Eye (tissue), 1 donor: ENCODE measurements around the gene SMYD3.
"Not testable (repeated sequence)": the region's sequence is repeated elsewhere in the genome, so short reads cannot be mapped to it uniquely, and the experiment has no call there.

Source experiments
- DNase-seq: peaks from one replicate; pipeline ENCODE4 v3.0.0-alpha.2; 2015

The SMYD3 gene

DNA sequence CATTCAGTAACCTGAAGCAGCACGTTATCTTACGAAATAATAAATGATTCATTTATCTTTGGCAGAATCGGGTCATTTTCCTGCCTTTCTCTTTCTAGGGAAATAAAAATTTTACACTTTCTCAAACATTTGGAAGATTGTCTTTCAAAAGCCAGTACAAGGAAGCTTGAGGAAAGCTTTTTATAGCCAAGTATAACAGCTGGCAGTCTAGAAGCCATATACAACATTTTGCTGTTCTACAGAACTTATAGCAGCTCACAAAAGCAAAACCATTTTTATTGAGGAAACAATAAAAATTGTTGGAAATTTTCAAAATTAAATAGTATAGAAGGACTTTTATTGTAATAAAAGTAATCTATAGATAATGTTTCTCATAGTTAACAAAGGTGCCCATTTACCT lies 448.6 kb downstream of the SMYD3 start:
- no peak for DNase-seq

DNA sequence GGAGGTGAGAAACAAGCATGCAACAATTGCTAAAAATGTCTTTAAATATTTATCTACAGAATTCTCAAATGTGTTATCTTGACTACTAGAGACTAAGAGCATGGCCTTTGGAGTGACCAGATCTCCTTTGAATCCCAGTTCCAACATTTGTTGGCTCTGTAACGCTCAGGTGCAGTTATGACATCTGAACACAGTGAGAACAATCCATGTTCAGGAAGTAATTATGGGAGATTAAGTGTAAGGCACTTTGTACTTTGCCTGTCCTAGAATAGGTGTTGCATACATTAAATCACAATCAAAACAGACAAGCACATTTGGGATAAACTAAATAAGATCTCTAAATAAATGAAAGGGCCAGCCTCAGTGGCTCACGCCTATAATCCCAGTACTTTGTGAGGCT lies 454.5 kb downstream of the SMYD3 start:
- DNase-seq: no peak

DNA sequence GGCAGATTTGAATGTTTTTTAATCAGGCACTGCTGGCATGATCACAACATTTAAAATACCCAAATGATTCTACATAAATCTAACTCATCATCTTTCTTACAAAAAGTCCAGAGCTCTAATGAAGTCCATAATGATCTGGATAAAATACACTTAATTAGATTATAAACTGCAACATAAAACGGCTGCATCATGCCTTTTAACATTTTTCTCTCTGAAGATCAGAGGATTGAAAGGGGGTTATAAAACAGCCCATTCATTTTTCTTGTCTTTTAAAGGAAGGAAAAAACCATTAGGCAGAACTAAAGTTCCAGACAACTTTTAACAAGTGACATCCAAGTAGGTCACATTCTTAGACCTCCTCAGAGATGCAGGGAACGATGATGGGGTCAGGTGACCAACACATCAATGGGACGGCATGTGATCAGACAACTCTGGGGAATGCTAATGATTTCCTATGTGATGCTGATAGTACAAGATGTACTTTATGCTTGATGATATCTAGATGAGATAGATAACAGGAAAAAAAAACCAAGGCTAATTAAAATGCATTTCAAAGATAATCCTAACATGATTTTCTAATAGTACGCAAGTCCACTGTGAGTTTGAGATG lies 455.1 kb downstream of the SMYD3 start:
- DNase-seq: no peak

DNA sequence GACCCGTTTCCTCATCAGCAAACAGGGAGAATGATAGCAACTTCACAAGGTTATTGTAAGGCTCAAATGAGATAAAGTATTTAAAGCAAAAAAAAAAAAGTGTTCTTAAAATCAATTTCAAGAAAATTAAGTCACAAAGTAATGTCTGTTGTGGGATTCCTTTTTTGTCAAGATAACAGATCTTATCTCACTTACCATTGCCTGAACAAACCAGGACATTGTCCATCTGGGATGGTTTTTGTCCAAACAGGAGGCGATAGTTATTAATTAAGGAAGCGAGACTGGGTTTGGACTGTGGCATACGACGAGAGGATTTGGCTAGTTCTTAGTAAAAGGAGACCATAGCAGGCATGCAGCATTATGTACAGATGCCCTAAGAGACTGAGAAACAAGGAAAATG lies 458.4 kb downstream of the SMYD3 start:
- DNase-seq: no peak

DNA sequence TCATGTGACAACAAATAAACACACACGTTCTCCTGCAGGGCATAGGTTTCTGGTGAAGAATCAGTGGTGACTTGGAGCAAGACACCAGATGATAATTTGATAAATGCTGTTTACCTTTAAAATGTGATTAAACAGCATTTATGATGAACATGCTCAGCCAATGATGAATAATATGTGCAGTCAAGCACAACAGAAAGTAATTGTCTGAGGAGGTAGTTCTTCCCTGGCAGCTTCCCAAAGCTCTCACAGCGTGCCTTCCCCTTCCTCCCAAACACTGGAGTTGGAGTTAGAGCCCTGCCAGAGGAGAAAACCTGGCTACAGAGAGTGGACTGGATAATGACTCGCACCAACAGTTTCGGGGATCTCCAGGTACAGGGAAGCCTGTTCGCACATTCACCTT lies 463.5 kb downstream of the SMYD3 start:
- DNase-seq: peak; percentile 71

DNA sequence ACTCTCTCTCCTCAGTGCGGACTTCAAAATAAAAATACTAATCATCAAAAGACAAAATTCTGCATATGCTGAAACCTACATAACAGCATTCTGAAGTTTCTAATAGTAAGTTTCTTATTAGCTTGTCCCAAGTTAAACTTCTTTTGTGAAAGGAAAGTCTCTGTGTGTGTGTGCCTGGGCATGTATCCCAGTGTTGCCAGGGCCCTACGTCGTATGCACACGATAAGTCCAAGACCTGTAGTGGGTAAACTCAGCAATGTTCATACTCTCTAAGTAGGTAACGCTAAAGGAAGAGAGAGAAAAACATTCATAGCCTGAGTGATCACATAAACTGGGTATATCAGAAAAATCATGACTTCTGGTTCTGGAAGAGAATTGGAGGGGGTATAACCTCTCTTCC lies 465.7 kb downstream of the SMYD3 start:
- no peak for DNase-seq

DNA sequence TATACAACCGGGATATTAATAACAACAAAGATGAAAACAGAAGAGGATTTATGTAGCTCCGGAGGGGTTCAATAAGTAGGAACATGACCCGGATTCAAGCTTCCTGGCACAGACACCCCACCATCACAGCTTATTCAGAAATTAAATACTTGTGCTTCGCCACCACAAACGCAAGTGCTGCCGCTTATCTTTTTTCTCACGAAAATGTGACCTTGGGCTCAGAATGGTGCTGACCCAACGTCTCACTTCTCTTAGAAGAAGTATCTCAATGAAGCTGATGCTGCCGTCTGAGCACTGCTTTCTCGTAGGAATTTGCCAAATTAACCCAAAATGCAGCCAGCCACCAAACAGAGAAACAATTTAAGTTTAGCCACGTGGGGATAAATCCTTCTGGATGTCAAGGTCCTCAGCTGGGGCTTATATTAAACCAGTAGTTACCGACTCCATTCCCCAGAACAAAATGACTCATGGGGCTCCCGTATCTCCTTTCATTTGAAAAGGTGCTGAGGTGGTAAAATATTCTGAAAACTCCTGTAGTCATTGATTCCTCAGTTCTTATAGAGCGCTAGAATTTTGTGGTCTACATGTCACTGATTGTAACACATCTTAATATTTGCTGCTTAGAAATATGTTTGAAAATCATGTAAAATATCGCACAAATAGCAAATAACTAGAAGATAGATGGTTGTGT lies 466.7 kb downstream of the SMYD3 start:
- DNase-seq: no peak

DNA sequence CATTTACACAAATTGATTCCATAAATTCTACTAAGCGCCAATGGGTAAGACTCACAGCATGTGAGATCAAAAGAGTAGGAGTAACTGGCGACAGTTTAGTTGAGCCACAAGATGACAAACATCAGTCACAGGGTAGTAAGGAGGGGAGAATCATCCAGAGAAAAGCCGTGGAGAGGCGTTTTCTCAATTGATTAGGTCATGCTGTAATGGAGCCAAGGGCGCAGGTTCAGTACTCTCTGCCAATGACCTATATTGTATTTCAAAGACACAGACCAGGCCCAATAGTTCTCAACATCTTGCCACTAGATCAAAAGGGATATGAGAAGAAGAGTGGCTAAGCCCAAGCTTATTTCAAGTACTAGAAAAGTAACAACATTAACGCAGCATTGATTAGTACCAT lies 467.5 kb downstream of the SMYD3 start:
- no peak for DNase-seq

DNA sequence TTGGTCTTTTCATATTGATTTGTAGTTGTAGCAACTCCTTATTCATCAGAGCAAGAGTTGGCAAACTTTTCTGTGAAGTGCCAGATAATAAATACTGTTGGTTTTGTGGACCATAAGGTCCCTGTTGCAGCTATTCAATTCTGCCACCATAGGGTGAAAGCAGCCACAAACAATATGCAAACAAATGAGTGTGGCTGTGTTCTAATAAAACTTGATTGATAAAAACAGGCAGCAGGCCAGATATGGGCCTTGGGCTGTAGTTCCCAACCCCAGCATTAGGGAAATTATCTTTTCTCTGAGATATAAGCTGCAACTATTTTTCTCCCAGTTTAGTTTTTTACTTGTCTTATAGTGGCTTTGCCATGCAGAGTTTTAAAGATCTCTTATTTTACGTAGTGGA lies 469.2 kb downstream of the SMYD3 start:
- no peak for DNase-seq

DNA sequence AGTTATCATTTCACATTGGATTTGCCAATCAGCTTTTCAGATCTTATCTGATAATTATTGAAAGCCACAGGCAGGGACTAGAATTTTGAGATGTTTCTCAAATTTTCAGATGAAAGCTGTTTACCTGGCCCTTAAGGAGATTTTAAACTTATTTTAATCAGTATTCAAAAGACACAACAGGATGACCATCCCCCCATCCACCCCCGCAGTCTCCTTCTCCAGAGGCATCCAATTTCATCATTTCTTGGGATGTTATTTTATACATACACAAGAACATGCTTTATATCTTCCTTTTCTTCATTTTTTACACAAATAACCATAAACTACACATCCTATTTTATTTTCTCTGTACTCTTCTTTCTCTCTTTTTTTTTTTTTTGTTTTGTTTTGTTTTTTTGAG lies 470.9 kb downstream of the SMYD3 start:
- no peak for DNase-seq

DNA sequence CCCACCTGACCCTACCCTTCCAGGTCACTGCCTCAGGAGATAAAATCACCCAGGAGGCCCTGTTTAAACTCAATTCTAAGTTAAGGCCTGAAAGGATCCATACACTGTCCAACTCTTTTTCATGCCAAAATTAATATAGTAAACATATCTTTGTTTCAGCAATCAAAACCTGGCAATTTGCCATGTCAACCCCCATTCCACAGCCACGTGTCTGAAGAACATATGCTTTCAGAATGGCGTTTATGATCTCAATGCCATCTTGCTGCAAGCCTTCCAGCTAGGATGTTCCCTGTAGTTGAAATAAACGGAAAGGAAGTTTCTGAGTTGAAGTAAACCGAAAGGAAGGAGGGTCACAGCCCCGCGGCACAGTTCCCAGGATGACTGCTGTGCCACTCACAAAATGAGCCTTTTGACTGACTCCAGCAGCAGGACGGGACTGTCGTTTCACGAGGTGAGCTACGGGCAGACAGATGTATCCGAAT lies 472.0 kb downstream of the SMYD3 start:
- peak; percentile 66 for DNase-seq

DNA sequence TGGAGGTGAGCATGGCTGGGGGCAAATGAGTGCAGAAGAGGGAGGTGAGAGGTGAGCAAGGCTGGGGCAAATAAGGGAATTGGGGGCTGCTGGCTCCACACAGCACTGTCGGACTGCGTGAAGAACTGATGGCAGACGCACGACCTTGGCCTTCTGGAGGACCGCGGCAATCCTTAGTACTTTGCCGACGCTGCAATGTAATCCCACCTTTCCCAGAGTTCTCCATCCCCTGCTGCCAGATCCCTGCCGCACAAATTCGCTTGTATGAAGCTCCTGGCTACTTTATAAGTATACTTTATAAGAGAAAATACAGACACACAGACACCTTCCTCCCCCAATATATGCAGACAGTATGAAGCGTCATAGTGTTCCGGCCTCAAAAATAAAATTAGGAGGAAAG lies 472.4 kb downstream of the SMYD3 start:
- DNase-seq: no peak

DNA sequence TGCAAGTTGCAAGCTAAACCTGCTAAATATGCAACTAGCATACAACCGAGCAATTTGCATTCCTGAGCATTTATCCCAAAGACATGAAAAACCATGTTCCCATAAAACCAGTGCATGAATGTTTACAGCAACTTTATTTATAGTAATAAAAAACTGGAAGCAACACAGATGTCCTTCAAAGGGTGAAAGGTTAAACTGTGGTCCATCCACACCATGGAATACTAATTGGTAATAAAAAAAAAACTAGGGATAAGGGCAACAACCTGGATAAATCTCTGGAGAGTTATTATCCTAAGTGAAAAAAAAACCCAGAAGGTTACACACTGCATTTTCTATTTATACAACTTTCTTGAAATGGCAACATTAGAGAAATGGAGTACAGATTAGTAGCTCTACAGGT lies 474.1 kb downstream of the SMYD3 start:
- no peak for DNase-seq

DNA sequence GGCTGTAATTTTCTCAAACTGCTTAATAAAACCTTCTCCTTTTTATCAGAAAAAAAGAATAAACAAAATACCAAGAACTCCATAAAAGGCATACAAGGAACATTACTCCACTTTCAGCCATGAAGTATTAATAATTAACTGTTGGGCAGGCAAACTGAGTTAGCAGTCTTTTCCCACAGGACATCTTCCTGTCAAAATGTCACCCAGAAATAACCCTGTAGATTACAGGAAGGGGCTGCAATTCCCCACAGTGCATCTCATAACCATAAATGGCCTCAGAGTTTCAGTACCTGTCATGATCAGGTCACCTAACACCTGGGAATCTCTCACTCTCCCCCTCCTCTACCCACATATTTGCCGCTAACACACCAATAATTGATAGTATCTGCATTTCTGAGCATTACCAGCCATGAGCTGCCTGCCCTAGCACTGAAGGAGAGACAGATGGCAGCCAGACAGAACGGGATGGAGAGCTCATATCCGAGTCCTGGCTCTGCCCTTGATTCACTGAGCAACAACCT lies 475.0 kb downstream of the SMYD3 start:
- DNase-seq: peak; percentile 74

DNA sequence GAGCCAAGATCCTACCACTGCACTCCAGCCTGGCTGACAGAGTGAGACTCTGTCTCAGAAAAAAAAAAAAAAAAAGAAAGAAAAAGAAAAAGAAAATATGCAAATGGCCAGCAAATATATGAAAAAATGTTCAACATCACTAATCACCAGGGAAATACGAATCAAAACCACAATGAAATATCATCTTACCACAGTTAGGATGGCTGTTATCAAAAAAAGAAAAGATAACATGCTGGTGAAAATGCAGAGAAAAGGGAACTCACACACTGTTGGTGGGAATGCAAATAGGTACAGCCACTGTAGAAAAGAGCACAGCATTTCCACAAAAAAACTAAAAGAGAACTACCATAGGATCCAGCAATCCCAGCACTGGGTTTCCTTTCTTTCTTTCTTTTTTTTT lies 477.5 kb downstream of the SMYD3 start:
- DNase-seq: no peak

DNA sequence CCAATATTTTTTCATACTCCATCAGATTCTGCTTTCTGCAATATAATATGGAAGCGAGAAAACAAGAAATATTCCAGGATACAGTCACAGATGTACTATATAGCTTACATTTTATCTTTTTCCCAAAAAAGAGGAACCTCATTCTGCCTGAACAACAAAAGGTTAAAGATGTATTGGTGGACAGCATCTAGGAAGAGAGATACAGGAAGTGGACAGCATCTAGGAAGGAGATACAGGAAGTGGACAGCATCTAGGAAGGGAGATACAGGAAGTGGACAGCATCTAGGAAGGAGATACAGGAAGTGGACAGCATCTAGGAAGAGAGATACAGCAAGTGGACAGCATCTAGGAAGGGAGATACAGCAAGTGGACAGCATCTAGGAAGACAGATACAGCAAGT lies 483.0 kb downstream of the SMYD3 start:
- DNase-seq: not testable (repeated sequence)

DNA sequence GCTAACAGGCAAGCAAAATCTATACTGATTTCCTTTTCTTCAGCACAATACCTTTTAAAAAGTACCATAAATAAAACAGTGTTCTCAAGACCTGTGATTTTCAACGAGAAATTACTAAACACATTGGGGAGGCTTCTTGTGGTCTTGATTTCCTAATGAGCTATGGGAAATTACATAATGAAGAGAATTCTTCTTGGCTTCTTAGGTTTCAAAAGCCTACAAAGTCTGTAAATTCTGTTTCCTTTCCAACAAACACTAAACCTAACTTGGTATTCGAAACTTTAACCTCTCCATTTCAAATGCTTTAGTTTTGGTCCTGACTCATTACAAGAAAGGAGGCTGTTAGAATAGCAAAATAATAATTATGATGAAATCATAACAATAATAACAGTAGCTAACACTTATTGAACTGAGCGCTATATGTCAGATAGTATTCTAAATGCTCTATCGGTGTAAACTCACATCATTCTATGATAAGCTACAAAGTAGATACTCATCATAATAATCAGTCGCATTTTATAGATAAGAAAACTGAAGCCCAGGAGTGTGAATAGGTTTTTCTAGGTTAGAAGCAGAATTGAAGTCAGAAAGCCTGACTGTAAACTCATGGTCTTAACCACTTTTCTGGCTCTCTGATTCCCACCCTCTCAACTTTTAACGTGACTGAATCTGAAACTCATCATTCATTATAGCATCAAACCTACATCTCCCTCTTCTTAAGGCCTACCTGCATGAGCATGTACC lies 486.7 kb downstream of the SMYD3 start:
- DNase-seq: no peak

DNA sequence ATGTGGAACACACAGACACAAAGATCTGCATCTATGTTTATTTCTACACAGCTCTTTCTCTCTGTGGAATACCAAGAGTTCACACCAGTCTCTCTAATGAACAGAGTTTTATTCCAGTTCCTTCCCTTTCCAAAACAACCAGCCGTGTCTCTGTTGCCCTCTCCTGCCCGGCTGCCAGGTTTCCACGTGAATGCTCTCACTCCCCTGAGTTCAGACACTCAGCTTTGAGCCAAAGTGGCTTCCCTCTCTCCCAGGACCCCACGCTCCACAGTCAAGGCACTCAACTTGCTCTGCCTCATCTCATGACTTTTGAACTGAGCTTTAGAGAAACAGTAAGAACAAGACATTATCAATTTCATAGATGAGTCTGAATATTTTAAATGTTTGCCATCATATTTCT lies 488.9 kb downstream of the SMYD3 start:
- no peak for DNase-seq

DNA sequence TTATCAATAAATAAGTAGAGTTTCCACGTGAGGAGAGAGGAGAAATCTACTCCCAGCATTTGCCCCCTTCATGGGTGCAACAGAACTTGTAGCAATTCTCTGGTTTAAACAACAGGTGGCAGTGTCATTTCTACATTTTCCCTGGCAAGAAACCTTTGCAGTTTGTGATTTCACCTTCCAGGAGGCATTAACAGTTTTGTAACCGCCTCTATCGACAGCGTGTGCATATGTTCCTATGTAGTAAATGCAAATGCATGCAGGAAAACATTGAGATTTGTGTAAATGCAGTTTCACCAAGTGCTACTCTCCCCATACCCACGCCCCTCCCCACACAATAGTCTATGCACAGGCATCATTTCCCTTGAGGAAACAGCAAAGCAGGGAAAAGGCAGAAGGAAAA lies 494.7 kb downstream of the SMYD3 start:
- DNase-seq: peak; percentile 73

DNA sequence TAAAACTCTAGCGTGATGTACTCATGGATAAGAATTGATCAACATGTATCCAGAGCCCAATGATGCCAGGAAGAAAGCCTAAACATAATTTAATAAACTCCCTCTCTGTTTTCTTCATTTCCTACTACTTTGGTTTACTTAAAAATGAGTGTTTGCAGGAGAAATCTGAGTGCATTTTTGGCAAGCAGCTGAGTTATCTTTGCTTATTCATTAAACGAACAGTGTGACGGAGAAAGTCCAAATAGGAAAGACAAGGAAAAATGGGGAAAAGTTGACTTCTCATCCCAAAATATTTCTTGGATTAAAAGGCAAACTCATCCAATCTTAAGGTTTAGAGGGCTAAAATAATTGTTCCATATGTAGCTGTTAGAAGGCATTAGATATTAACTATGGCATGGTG lies 496.7 kb downstream of the SMYD3 start:
- DNase-seq: no peak

DNA sequence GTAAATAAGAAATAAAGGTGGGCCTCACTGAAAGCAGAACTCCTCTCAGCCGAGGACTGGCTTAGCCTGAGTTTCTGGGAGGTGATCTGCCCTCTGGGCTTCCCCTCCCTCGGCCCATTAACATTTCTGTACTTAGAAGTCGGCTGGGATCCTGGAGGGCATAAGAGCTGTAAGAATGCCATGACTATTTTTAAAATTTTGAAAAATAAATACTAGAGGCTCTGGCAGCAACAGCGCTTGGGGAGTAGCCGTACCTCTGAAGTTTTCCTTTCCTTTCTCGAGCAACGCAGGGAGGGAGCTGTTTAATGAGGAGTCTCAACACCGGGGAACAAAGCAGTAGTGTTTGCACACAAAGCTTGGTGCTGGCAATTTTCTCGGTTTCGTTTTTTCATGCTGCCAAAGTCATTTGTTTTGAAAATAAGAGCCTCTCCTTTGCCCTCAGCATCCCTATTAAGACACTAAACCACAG lies 498.7 kb downstream of the SMYD3 start:
- DNase-seq: no peak

DNA sequence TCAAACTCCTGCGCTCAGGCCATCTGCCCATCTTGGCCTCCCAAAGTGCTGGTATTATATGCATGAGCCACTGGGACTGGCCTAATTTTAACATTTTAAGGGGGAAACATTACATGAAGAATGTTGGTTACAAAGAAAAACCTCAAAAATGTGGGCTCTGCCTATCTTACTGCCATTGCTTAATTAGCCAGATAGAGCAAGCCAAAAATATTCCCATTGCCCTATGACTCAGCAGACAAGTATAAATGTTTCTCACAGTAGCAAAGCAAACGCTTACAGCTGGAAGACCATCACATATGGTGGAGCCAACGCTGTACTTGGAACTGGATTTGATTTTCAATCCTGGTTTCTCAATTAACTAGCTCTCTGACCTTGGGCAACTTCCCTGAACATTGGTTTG lies 502.0 kb downstream of the SMYD3 start:
- DNase-seq: no peak

DNA sequence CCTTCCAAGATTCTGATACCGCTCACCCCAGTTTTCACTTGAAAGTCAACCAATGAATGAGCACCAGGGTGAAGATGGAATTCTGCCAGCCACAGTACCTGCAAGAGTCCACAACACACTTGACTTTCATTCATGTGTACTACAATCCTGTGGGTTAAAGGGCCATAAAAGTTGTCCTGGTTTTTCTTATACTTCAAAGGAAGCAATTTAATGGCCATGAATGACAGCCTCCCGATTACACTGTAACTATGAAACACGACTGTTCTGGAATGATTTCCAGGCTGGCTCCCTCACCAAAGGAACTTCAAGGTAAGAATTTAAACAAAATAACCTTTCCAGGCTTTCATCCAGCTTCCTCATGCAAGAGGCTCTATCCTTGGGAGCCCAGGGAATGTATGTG lies 502.8 kb downstream of the SMYD3 start:
- no peak for DNase-seq

DNA sequence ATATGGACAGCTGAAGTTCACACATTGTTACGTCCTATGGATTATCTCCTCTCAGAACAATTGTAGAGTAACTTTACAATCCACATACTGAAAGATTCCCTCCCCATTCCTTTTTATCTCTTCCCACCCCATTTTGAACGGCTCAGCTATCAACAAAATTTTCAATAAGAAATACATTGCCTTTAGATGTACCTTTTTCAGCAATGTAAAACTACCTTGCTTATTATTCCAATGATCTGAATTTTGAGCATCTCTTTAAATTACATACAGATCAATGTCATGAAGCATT lies 503.7 kb downstream of the SMYD3 start:
- DNase-seq: no peak
